Body of pancreas (tissue), 4 donors: ENCODE results near the gene RCVRN.

Experiments
- POLR2A ChIP-seq, 3 donors: fragments of 450-650 bp; IDR thresholded peaks; one replicate each; pipeline ENCODE4 v1.6.1; 2016; ENCODE audit warnings: antibody characterized with exemption in 3 of 3, mild to moderate bottlenecking in 2 of 3
- TF ChIP-seq, protein P1 (sequence below), 7 experiments: fragments of 450-650 bp in 4 of 7; fragments of 200-600 bp in 3 of 7; sonication (generic) in 3 of 7; IDR thresholded peaks; one replicate each; pipeline ENCODE4 v1.5.1; 2016 to 2019; ENCODE audit warnings: antibody characterized with exemption in 7 of 7

DNA sequence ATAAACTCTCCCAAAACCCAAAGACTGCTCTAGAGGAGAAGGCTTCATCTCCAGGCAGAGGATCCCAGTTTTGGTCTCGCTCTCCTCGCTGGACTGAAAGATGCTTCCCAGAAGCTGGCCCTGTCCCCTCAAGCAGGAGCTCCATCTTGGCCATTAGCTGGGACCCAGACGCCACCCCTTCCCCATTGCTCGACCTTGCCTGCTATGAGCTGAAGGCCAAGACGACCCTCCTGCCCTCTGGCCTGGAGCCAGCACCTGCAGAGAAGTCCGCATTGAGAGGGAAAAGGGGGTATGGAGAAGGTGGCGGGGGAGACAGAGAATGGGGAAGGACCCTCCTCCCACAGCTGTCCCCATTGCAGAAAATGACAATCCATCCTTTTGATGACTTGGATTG is 3.6 kb upstream of the RCVRN start:
- TF ChIP-seq, protein P1, sequence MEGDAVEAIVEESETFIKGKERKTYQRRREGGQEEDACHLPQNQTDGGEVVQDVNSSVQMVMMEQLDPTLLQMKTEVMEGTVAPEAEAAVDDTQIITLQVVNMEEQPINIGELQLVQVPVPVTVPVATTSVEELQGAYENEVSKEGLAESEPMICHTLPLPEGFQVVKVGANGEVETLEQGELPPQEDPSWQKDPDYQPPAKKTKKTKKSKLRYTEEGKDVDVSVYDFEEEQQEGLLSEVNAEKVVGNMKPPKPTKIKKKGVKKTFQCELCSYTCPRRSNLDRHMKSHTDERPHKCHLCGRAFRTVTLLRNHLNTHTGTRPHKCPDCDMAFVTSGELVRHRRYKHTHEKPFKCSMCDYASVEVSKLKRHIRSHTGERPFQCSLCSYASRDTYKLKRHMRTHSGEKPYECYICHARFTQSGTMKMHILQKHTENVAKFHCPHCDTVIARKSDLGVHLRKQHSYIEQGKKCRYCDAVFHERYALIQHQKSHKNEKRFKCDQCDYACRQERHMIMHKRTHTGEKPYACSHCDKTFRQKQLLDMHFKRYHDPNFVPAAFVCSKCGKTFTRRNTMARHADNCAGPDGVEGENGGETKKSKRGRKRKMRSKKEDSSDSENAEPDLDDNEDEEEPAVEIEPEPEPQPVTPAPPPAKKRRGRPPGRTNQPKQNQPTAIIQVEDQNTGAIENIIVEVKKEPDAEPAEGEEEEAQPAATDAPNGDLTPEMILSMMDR (IDR thresholded peaks at IDR 0.05) = no peak
- TF ChIP-seq POLR2A (IDR thresholded peaks at IDR 0.05) = no peak
